K562 (cell line): Measurements from ENCODE around the gene CRACR2B. TPM values are rescaled to one million over a fixed set of nuclear protein-coding genes. Genes with fewer than 3 reads are reported as not detected.

ENCODE experiments used
- ATAC-seq: fragments of 200-7000 bp; cut with Tn5 transposase; 3 replicates; pipeline ENCODE4 v1.9.1; 2020; ENCODE audit warnings: moderate library complexity
- BruUV-seq: library from RNA; stranded (reverse); fragments of 400-500 nt; replicated peaks from 2 replicates; lab custom pipeline; 2021; lab: Mats Ljungman, UMichigan
- CTCF ChIA-PET: fragments of 300-600 bp; formaldehyde crosslinking; extraction: SDS; loops from one replicate; lab custom pipeline; 2021; ENCODE audit warnings: low intra/inter-chr PET ratio; lab: Yijun Ruan, JAX
- POLR2A ChIA-PET: fragments of 300-600, 350-650 bp; sonication (Branson Sonifier 250); formaldehyde crosslinking; extraction: SDS; loops from one replicate; lab custom pipeline; 2021; ENCODE audit warnings: antibody characterized with exemption, inconsistent platforms; lab: Yijun Ruan, JAX
- DNase-seq, 4 experiments: peaks; one replicate each; pipeline versions ENCODE4 v3.0.0 to v3.0.0-alpha.2; 2011 to 2018; ENCODE audit warnings: low spot score in 3 of 4, mixed read lengths in 3 of 4; ENCODE audit errors: extremely low read depth in 1 of 4
- FAIRE-seq: peaks from 2 replicates; lab custom pipeline; 2011; peaks lifted over from hg19 to GRCh38; lab: Jason Lieb, UNC
- H2AFZ ChIP-seq: 2 replicates; pipeline ENCODE4 v1.6.0; 2011; ENCODE audit warnings: low read depth, low read length, control low read depth, inconsistent platforms
- H3K27ac ChIP-seq: fragments of 200-600 bp; 3 replicates; pipeline ENCODE4 v1.8.0; 2011; ENCODE audit warnings: low read depth, mild to moderate bottlenecking, control low read depth, inconsistent platforms, low read length, moderate library complexity, mixed read lengths; ENCODE audit errors: extremely low read depth
- H3K27me3 ChIP-seq, 2 experiments: fragments of 300-600 bp in 1 of 2; 2 replicates in 1 of 2; 3 replicates in 1 of 2; pipeline versions ENCODE4 v1.6.0 to v1.8.0; 2011; ENCODE audit warnings: inconsistent platforms in 2 of 2, low read length in 2 of 2, mild to moderate bottlenecking in 1 of 2, mixed read lengths in 1 of 2, moderate library complexity in 1 of 2; ENCODE audit not compliant: control insufficient read depth in 2 of 2, insufficient read depth in 2 of 2
- H3K36me3 ChIP-seq: fragments of 300-600 bp; 3 replicates; pipeline ENCODE4 v1.8.0; 2011; ENCODE audit warnings: mild to moderate bottlenecking, low read length, inconsistent platforms; ENCODE audit not compliant: control insufficient read depth, insufficient read depth
- H3K4me1 ChIP-seq, 2 experiments: fragments of 200-600 bp in 1 of 2; replicated peaks in 1 of 2; 2 replicates in 1 of 2; 3 replicates in 1 of 2; pipeline versions ENCODE4 v1.5.1 to v1.8.0; 2011; ENCODE audit warnings: inconsistent platforms in 2 of 2, low read length in 2 of 2, mild to moderate bottlenecking in 1 of 2, mixed read lengths in 1 of 2, moderate library complexity in 1 of 2; ENCODE audit not compliant: control insufficient read depth in 2 of 2, insufficient read depth in 2 of 2
- H3K4me2 ChIP-seq: 2 replicates; pipeline ENCODE4 v1.6.1; 2011; ENCODE audit warnings: low read length, control low read depth, inconsistent platforms, mixed read lengths; ENCODE audit not compliant: insufficient read depth
- H3K4me3 ChIP-seq: fragments of 200-600 bp; sonication (generic), shearing (Covaris generic); 2 replicates; pipeline ENCODE4 v1.5.1; 2016; ENCODE audit warnings: control low read depth, inconsistent platforms
- H3K79me2 ChIP-seq: fragments of 200-600 bp; 3 replicates; pipeline ENCODE4 v1.8.0; 2011; ENCODE audit warnings: low read length, inconsistent platforms; ENCODE audit not compliant: control insufficient read depth, insufficient read depth
- H3K9ac ChIP-seq, 2 experiments: 2 replicates each; pipeline versions ENCODE4 v1.6.0 to v1.6.1; 2011; ENCODE audit warnings: low read depth in 2 of 2, low read length in 2 of 2, control low read depth in 1 of 2, inconsistent platforms in 1 of 2, mild to moderate bottlenecking in 1 of 2, mixed read lengths in 1 of 2; ENCODE audit not compliant: insufficient read depth in 1 of 2
- H3K9me1 ChIP-seq: one replicate; pipeline ENCODE4 v1.6.0; 2011; ENCODE audit warnings: inconsistent platforms, mild to moderate bottlenecking, low read length, moderate library complexity; ENCODE audit not compliant: control insufficient read depth, insufficient read depth
- H3K9me3 ChIP-seq: replicated peaks from 2 replicates; pipeline ENCODE4 v1.5.1; 2011; ENCODE audit warnings: low read depth, low read length, inconsistent platforms; ENCODE audit not compliant: control insufficient read depth, insufficient read depth
- H4K20me1 ChIP-seq: replicated peaks from 2 replicates; pipeline ENCODE4 v1.6.1; 2011; ENCODE audit warnings: low read length, inconsistent platforms, mixed read lengths; ENCODE audit not compliant: control insufficient read depth, insufficient read depth
- CCNT2 ChIP-seq: IDR thresholded peaks from 2 replicates; pipeline ENCODE4 v1.6.1; 2011; ENCODE audit warnings: borderline replicate concordance, low read depth, mild to moderate bottlenecking, moderate library complexity, mixed read lengths, low read length; ENCODE audit not compliant: insufficient read length; ENCODE audit errors: extremely low read depth
- CREM ChIP-seq: IDR thresholded peaks from 2 replicates; pipeline ENCODE4 v1.6.1; 2014; ENCODE audit warnings: antibody characterized with exemption, low read depth
- CTBP1 ChIP-seq: fragments of 450-650 bp; IDR thresholded peaks from 2 replicates; pipeline ENCODE4 v1.6.1; 2016; ENCODE audit warnings: borderline replicate concordance
- CXXC5 ChIP-seq: fragments of 250-450 bp; sonication (Bioruptor Pico); IDR thresholded peaks from 2 replicates; pipeline ENCODE4 v1.8.0; 2022; ENCODE audit warnings: inconsistent platforms, mild to moderate bottlenecking, moderate library complexity
- E2F3 ChIP-seq: fragments of 250-450 bp; sonication (Bioruptor Pico); IDR thresholded peaks from 2 replicates; pipeline ENCODE4 v1.4.0; 2020; ENCODE audit warnings: mild to moderate bottlenecking
- ETV1 ChIP-seq: fragments of 450-650 bp; conservative IDR thresholded peaks from 2 replicates; pipeline ENCODE4 v1.6.1; 2016; ENCODE audit warnings: missing genetic modification characterization, control low read depth, low read depth, missing compliant biosample characterization
- EZH2 ChIP-seq: IDR thresholded peaks from 2 replicates; pipeline ENCODE4 v1.6.1; 2012; ENCODE audit warnings: low read depth, mild to moderate bottlenecking, inconsistent platforms, low read length, borderline replicate concordance
- HDAC2 ChIP-seq: fragments of 450-650 bp; IDR thresholded peaks from 2 replicates; pipeline ENCODE4 v1.6.1; 2016; ENCODE audit warnings: mild to moderate bottlenecking
- HMGN3 ChIP-seq: IDR thresholded peaks from 2 replicates; pipeline ENCODE4 v1.6.1; 2011; ENCODE audit warnings: borderline replicate concordance, low read depth, mild to moderate bottlenecking, mixed read lengths, low read length; ENCODE audit not compliant: insufficient read length; ENCODE audit errors: extremely low read depth
- HNRNPLL ChIP-seq: fragments of 200-400 bp; formaldehyde crosslinking; IDR thresholded peaks from 2 replicates; pipeline ENCODE4 v1.6.1; 2017; ENCODE audit warnings: low read length, low read depth, mild to moderate bottlenecking; ENCODE audit not compliant: poor library complexity, severe bottlenecking
- MAX ChIP-seq: sonication (generic); formaldehyde crosslinking; IDR thresholded peaks from 2 replicates; pipeline ENCODE4 v1.9.0; 2022; ENCODE audit warnings: mild to moderate bottlenecking, missing genetic modification reagents
- MEF2A ChIP-seq: IDR thresholded peaks from 2 replicates; pipeline ENCODE4 v1.6.1; 2011; ENCODE audit warnings: low read depth, mild to moderate bottlenecking, low read length, moderate library complexity; ENCODE audit not compliant: control insufficient read depth
- NRF1 ChIP-seq, 2 experiments: fragments of 450-650 bp; IDR thresholded peaks in 1 of 2; conservative IDR thresholded peaks in 1 of 2; 2 replicates each; pipeline ENCODE4 v1.6.1; 2014; ENCODE audit warnings: mild to moderate bottlenecking in 2 of 2
- PCBP1 ChIP-seq: fragments of 200-400 bp; formaldehyde crosslinking; IDR thresholded peaks from 2 replicates; pipeline ENCODE4 v1.6.1; 2018; ENCODE audit warnings: mild to moderate bottlenecking, low read depth, low read length; ENCODE audit not compliant: poor library complexity, severe bottlenecking
- POLR2G ChIP-seq: fragments of 200-400 bp; formaldehyde crosslinking; IDR thresholded peaks from 2 replicates; pipeline ENCODE4 v1.6.1; 2017; ENCODE audit warnings: low read depth, mild to moderate bottlenecking, antibody characterized with exemption, low read length, moderate library complexity
- SNAPC5 ChIP-seq: fragments of 250-450 bp; sonication (Bioruptor Pico); IDR thresholded peaks from 2 replicates; pipeline ENCODE4 v1.8.0; 2021; ENCODE audit warnings: moderate library complexity, mild to moderate bottlenecking, inconsistent platforms
- SREBF1 ChIP-seq: fragments of 150-350 bp; IDR thresholded peaks from 2 replicates; pipeline ENCODE4 v1.6.1; 2014; ENCODE audit warnings: antibody characterized with exemption, low read depth, low read length, borderline replicate concordance
- TRIM25 ChIP-seq: fragments of 450-650 bp; IDR thresholded peaks from 2 replicates; pipeline ENCODE4 v1.7.0; 2016; ENCODE audit warnings: borderline replicate concordance
- TSC22D4 ChIP-seq: fragments of 450-650 bp; IDR thresholded peaks from 2 replicates; pipeline ENCODE4 v1.6.1; 2016; ENCODE audit warnings: missing genetic modification characterization, missing biosample characterization, control low read depth
- ZNF143 ChIP-seq: sonication (generic); formaldehyde crosslinking; IDR thresholded peaks from 2 replicates; pipeline ENCODE4 v1.9.0; 2022; ENCODE audit warnings: mild to moderate bottlenecking, missing genetic modification reagents
- ZNF174 ChIP-seq: fragments of 250-450 bp; sonication (Bioruptor Pico); IDR thresholded peaks from 2 replicates; pipeline ENCODE4 v1.4.0; 2020; ENCODE audit warnings: mild to moderate bottlenecking
- ZNF778 ChIP-seq: fragments of 450-650 bp; formaldehyde crosslinking; IDR thresholded peaks from 2 replicates; pipeline ENCODE4 v1.4.0; 2020; ENCODE audit warnings: mild to moderate bottlenecking, moderate library complexity
- WGBS: fragments of 100-300 bp; shearing (Covaris generic); methylation state at CpG from one replicate; pipeline ENCODE4 v1.1.6; 2016; ENCODE audit warnings: low coverage, mixed read lengths; ENCODE audit not compliant: insufficient coverage; ENCODE audit errors: missing lambda C conversion rate; 5-methylcytosine and 5-hydroxymethylcytosine counted together
- in situ Hi-C: fragments of 300-500 bp; cut with MboI; formaldehyde crosslinking; loops from 4 replicates; pipeline ENCODE4 v1.15.0; 2018; ENCODE audit warnings: inconsistent platforms, mixed read lengths
- intact Hi-C: fragments of 100-400 bp; cut with micrococcal nuclease; formaldehyde crosslinking; loops from 2 replicates; pipeline ENCODE4 v1.14.2; 2022
- polyA plus RNA-seq, 8 experiments: library from polyadenylated mRNA; depleted of rRNA in 4 of 8; stranded (reverse) in 5 of 8; unstranded in 3 of 8; fragments of >200 nt; fragmentation: Nextera tagmentation in 2 of 8; fragmentation: Illumina TruSeq in 1 of 8; extraction: Ambion mirVana in 2 of 8; extraction: Trizol in 1 of 8; gene quantifications; 2 replicates each; pipeline versions ENCODE4 v1.2.1 to v1.2.3, GENCODE V29; 2011 to 2014; ENCODE audit warnings: inconsistent platforms in 1 of 8, missing spikeins in 1 of 8
- total RNA-seq, 7 experiments: library from RNA; depleted of rRNA in 6 of 7; stranded (reverse); fragments of >200 nt in 6 of 7; fragmentation: Illumina TruSeq in 2 of 7; extraction: Trizol in 2 of 7; gene quantifications; 2 replicates each; pipeline versions ENCODE4 v1.2.1 to v1.2.3, GENCODE V29; 2011 to 2021; ENCODE audit warnings: low replicate concordance in 1 of 7

Gene CRACR2B
- total and polyA plus RNA-seq, 9 of the 15 experiments (the other 6 are each of a cell fraction or from before 2014, with no cell fraction given): 0.10 to 51.0 (median 6.0) TPM

- peak; percentile 6 for FAIRE-seq
- 26% methylated on average over 6 of the region's 44 CpGs for WGBS
- POLR2A ChIA-PET: interaction anchor here (0.5 to 2.0 kb wide), 3 partner anchors 27 to 292 kb away, joined by 3 to 6 read pairs (median 6); no protein-coding TSS in a partner anchor
- ATAC-seq: peak; percentile 76
- no peak within 1 kb of the TSS for H3K27ac ChIP-seq
- H3K9me1 ChIP-seq: peaks cover 3% of the 10 kb centered on the region
- BruUV-seq: no TSS peak
- no peak within 1 kb of the TSS for H3K4me2 ChIP-seq
- H4K20me1 ChIP-seq: no peaks in the 10 kb centered on the region
- H2AFZ ChIP-seq: no peak within 1 kb of the TSS
- CTCF ChIA-PET: no interaction called here
- no peaks in the 10 kb centered on the region for H3K79me2 ChIP-seq
- no peaks in the 10 kb centered on the region for H3K9me3 ChIP-seq
- peak; percentile 72 to 89 (median 82) for DNase-seq
- no peak within 1 kb of the TSS for H3K4me3 ChIP-seq
- intact Hi-C loops (loop anchor here (10.0 kb wide), 1 partner anchor 225 kb away; the partner anchor contains the start of genes LMNTD2 and RASSF7), in situ Hi-C loops (no loop called here)
- peak within 1 kb of the TSS in 1 of 2 experiments; percentile 69; a peak in 2 of 4 replicates for H3K9ac ChIP-seq
- no peaks in the 10 kb centered on the region for H3K27me3 ChIP-seq
- H3K36me3 ChIP-seq: peaks cover 31% of the 10 kb centered on the region; the same call in 1 of the 3 replicates
- peaks cover 0 to 79% of the 10 kb centered on the region in 2 experiments; a peak in 2 of 5 replicates for H3K4me1 ChIP-seq
- no peak for TF ChIP-seq TSC22D4
- no peak for TF ChIP-seq ZNF174 (CRISPR knock-in tag)
- TF ChIP-seq HMGN3: peak; percentile 57
- TF ChIP-seq HDAC2: peak; percentile 53; the same call in 1 of the 2 replicates
- TF ChIP-seq MEF2A: no peak
- TF ChIP-seq CXXC5: peak; percentile 50; the same call in 1 of the 2 replicates
- no peak for TF ChIP-seq MAX (CRISPR knock-in tag)
- no peak for TF ChIP-seq SNAPC5 (CRISPR knock-in tag)
- peak; percentile 21 for TF ChIP-seq CCNT2
- no peak for TF ChIP-seq E2F3 (CRISPR knock-in tag)
- TF ChIP-seq POLR2G: peak; percentile 46; the same call in 1 of the 2 replicates
- TF ChIP-seq TRIM25: no peak
- TF ChIP-seq HNRNPLL: no peak
- no peak for TF ChIP-seq ZNF778 (CRISPR knock-in tag)
- no peak for TF ChIP-seq ETV1
- TF ChIP-seq SREBF1: no peak
- no peak for TF ChIP-seq PCBP1
- TF ChIP-seq EZH2: no peak
- TF ChIP-seq CTBP1: peak; percentile 79; the same call in 1 of the 2 replicates
- TF ChIP-seq CREM: 0 out of 2 replicates have a peak, but pooled peaks have one; percentile 10
- TF ChIP-seq NRF1 (conservative IDR thresholded peaks at IDR 0.05 in 1 of 2, IDR thresholded peaks at IDR 0.05 in 1 of 2): peak in 1 of 2 experiments; percentile 40; a peak in 1 of 4 replicates
- peak; percentile 80 for TF ChIP-seq ZNF143 (CRISPR knock-in tag)
Measured at GRCh38 chr11:789943-790342, 37.8 kb upstream of the CRACR2B start, which contains the start of gene CEND1. Gene CEND1 (minus strand): TSS chr11:790090. CDS start chr11:788576, 1,514 bp downstream.
